H54 (cell line): ENCODE results near the gene LCK.
"Not testable (repeated sequence)": the region's sequence is repeated elsewhere in the genome, so short reads cannot be mapped to it uniquely, and the experiment has no call there.

Source experiments
- DNase-seq: peaks from one replicate; pipeline ENCODE4 v3.0.0; 2011; ENCODE audit warnings: low spot score, mixed read lengths; ENCODE audit not compliant: insufficient read length
- FAIRE-seq: peaks from 3 replicates; lab custom pipeline; 2011; peaks lifted over from hg19 to GRCh38; lab: Jason Lieb, UNC
- POLR2A ChIP-seq: IDR thresholded peaks from 2 replicates; pipeline ENCODE4 v1.6.1; 2011; ENCODE audit warnings: low read depth, mild to moderate bottlenecking, low read length

Gene LCK

GRCh38 chr1:32247983-32248889, 2.8 kb upstream of the LCK start:
- no peak for DNase-seq

GRCh38 chr1:32249831-32250525, 1.1 kb upstream of the LCK start:
- no peak for TF ChIP-seq POLR2A
- no peak for FAIRE-seq
- DNase-seq: no peak

More at GRCh38 chr1:32247983-32248889, 2.8 kb upstream of the LCK start:
- TF ChIP-seq POLR2A: no peak
- FAIRE-seq: no peak

GRCh38 chr1:32255072-32256071, 4.3 kb downstream of the LCK start:
- FAIRE-seq: no peak
- no peak for DNase-seq
- TF ChIP-seq POLR2A: no peak

GRCh38 chr1:32256473-32257226, 5.6 kb downstream of the LCK start:
- TF ChIP-seq POLR2A: no peak
- no peak for FAIRE-seq
- no peak for DNase-seq

- FAIRE-seq: no peak
- no peak for TF ChIP-seq POLR2A
- no peak for DNase-seq
These were observed 6.1 kb downstream of the LCK start for GRCh38 chr1:32257227-32257508.

- FAIRE-seq, DNase-seq: not testable (repeated sequence)
These were observed 12.2 kb downstream of the LCK start for GRCh38 chr1:32263236-32263593.

GRCh38 chr1:32263744-32264143, 12.7 kb downstream of the LCK start:
- no peak for FAIRE-seq
- no peak for TF ChIP-seq POLR2A
- DNase-seq: no peak

- TF ChIP-seq POLR2A: no peak
- FAIRE-seq: no peak
- no peak for DNase-seq
These were observed 14.8 kb downstream of the LCK start for GRCh38 chr1:32265846-32266245.

GRCh38 chr1:32266921-32267591, 16.0 kb downstream of the LCK start:
- TF ChIP-seq POLR2A: no peak
- no peak for DNase-seq
- FAIRE-seq: no peak

- no peak for TF ChIP-seq POLR2A
- FAIRE-seq (no peak), DNase-seq (no peak)
These were observed 18.7 kb downstream of the LCK start for GRCh38 chr1:32269744-32270143.

GRCh38 chr1:32272557-32273390, 21.7 kb downstream of the LCK start:
- no peak for TF ChIP-seq POLR2A
- no peak for DNase-seq
- no peak for FAIRE-seq
